Left lung (tissue), 10 donors: ENCODE data around the gene EEF1B2. TPM values are rescaled to one million over a fixed set of nuclear protein-coding genes. Genes with fewer than 3 reads are reported as not detected.

ENCODE experiments used
- ATAC-seq: fragments of 200-7000 bp; cut with Tn5 transposase; one replicate; pipeline ENCODE4 v1.9.1; 2020; ENCODE audit warnings: moderate library complexity
- DNase-seq, 4 donors: peaks; one replicate each; pipeline ENCODE4 v3.0.0-alpha.2; 2013 to 2020
- H3K27ac ChIP-seq, 2 donors: fragments of 200-600 bp; sonication (generic) in 1 of 2; one replicate each; pipeline versions ENCODE4 v1.5.0 to v1.8.0; 2020 to 2021
- H3K27me3 ChIP-seq, 2 donors: fragments of 200-600 bp; sonication (generic) in 1 of 2; one replicate each; pipeline versions ENCODE4 v1.5.0 to v1.8.0; 2020 to 2021
- H3K36me3 ChIP-seq, 2 donors: fragments of 200-600 bp; sonication (generic) in 1 of 2; one replicate each; pipeline versions ENCODE4 v1.5.0 to v1.8.0; 2020 to 2021
- H3K4me1 ChIP-seq, 2 donors: fragments of 200-600 bp; one replicate each; pipeline ENCODE4 v1.8.0; 2021
- H3K4me3 ChIP-seq, 2 donors: fragments of 200-600 bp; sonication (generic) in 1 of 2; one replicate each; pipeline versions ENCODE4 v1.5.0 to v1.8.0; 2020 to 2021; ENCODE audit warnings: mild to moderate bottlenecking in 1 of 2
- H3K9me3 ChIP-seq, 2 donors: fragments of 200-600 bp; sonication (generic) in 1 of 2; one replicate each; pipeline versions ENCODE4 v1.5.0 to v1.8.0; 2020 to 2021
- intact Hi-C, 2 donors: fragments of 100-400 bp; cut with DNase I; formaldehyde crosslinking; loops; one replicate each; pipeline versions ENCODE4 v1.11.2 to v1.14.2; 2022
- polyA plus RNA-seq, 6 donors: library from polyadenylated mRNA; unstranded; fragments of 120-200 nt; gene quantifications; one replicate each; pipeline ENCODE4 v1.2.1, GENCODE V29; 2013; ENCODE audit not compliant: insufficient read length in 6 of 6
- total RNA-seq, 2 donors: library from RNA; stranded (reverse); fragmentation: NEBNext Ultra II Directional; extraction: Animal tissue kit (Norgen Biotek cat#: 25700); gene quantifications; one replicate each; pipeline ENCODE4 v1.2.1, GENCODE V29; 2021
- TF ChIP-seq, protein P1 (sequence below), 2 donors: fragments of 200-600 bp; sonication (generic) in 1 of 2; IDR thresholded peaks; one replicate each; pipeline versions ENCODE4 v1.5.0 to v1.8.0; 2021; ENCODE audit warnings: antibody characterized with exemption in 2 of 2
- donor health status: DM: no; HTN: yes; CAD: no.
- donor health status: DM: no; HTN: no; CAD: no.

EEF1B2 gene
- total and polyA plus RNA-seq, 8 donors, result 396 to 801 (median 692) TPM

DNA sequence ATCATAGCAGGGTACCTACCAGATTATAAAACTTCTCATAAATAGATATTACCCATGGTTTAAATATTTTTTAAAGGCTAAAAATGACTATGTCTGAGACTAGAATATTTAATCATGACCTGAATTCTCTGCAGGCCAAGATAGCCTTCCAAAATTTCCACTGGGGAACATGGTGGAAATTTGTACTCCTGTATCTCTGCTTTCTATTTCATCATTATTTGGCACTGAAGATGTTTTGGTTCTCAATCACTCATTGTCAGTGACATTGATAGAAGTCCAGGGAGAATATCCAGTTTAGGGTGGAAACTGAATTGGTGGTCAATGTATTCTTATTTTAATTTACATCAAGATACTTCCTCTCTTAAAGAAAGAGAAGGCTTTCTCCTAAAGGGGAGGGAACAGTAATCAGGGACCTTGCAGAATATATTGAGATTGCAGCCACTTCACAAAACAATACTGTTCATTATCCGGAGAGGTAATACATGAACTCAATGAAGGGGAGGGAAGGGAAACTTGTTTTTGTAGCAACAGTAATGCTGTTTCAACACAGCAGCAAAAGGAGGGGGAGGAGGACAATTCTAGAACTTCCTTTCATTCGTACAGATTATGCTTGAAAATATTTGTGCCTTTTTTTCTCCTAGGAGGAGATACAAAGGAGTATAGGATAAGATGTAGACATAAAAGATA is 34.1 kb downstream of the EEF1B2 start:
- intact Hi-C loops, result no loop called here
- TF ChIP-seq, protein P1, sequence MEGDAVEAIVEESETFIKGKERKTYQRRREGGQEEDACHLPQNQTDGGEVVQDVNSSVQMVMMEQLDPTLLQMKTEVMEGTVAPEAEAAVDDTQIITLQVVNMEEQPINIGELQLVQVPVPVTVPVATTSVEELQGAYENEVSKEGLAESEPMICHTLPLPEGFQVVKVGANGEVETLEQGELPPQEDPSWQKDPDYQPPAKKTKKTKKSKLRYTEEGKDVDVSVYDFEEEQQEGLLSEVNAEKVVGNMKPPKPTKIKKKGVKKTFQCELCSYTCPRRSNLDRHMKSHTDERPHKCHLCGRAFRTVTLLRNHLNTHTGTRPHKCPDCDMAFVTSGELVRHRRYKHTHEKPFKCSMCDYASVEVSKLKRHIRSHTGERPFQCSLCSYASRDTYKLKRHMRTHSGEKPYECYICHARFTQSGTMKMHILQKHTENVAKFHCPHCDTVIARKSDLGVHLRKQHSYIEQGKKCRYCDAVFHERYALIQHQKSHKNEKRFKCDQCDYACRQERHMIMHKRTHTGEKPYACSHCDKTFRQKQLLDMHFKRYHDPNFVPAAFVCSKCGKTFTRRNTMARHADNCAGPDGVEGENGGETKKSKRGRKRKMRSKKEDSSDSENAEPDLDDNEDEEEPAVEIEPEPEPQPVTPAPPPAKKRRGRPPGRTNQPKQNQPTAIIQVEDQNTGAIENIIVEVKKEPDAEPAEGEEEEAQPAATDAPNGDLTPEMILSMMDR (IDR thresholded peaks at IDR 0.05), result no peak
- Histone ChIP-seq H3K36me3 (no peaks in the 10 kb centered on the region), H3K27ac (no peak overlapping the region), H3K27me3 (peaks cover 0 to 16% of the 10 kb centered on the region in 2 donors), H3K4me3 (no peak overlapping the region), H3K9me3 (no peaks in the 10 kb centered on the region), H3K4me1 (no peaks in the 10 kb centered on the region)
- ATAC-seq, result no peak
- no peak for DNase-seq

- Histone ChIP-seq H3K27me3 (peaks cover 0 to 39% of the 10 kb centered on the region in 2 donors), H3K9me3 (no peaks in the 10 kb centered on the region), H3K27ac (no peak overlapping the region), H3K4me1 (no peaks in the 10 kb centered on the region), H3K36me3 (no peaks in the 10 kb centered on the region), H3K4me3 (no peak overlapping the region)
- no peak for ATAC-seq
- intact Hi-C loops, result no loop called here
- TF ChIP-seq, protein P1 (IDR thresholded peaks at IDR 0.05), result no peak
- no peak for DNase-seq
Measured at GRCh38 chr2:206198677-206199076, 39.0 kb downstream of the EEF1B2 start.

GRCh38 chr2:206201075-206201848 is 41.6 kb downstream of the EEF1B2 start:
- Histone ChIP-seq H3K4me3 (no peak overlapping the region), H3K36me3 (no peaks in the 10 kb centered on the region), H3K27me3 (peaks cover 0 to 34% of the 10 kb centered on the region in 2 donors), H3K4me1 (no peaks in the 10 kb centered on the region), H3K27ac (no peak overlapping the region), H3K9me3 (no peaks in the 10 kb centered on the region)
- TF ChIP-seq, protein P1 (IDR thresholded peaks at IDR 0.05), result no peak
- DNase-seq (no peak), ATAC-seq (no peak)
- intact Hi-C loops, result no loop called here

GRCh38 chr2:206202446-206202845 is 42.8 kb downstream of the EEF1B2 start:
- no peak for ATAC-seq
- Histone ChIP-seq H3K27ac (no peak overlapping the region), H3K4me1 (no peaks in the 10 kb centered on the region), H3K27me3 (peaks cover 0 to 30% of the 10 kb centered on the region in 2 donors), H3K9me3 (no peaks in the 10 kb centered on the region), H3K4me3 (no peak overlapping the region), H3K36me3 (no peaks in the 10 kb centered on the region)
- peak in 1 of 4 donors; percentile 67 for DNase-seq
- intact Hi-C loops, result no loop called here
- TF ChIP-seq, protein P1 (IDR thresholded peaks at IDR 0.05), result no peak

- intact Hi-C loops, result no loop called here
- Histone ChIP-seq H3K4me1 (no peaks in the 10 kb centered on the region), H3K4me3 (no peak overlapping the region), H3K36me3 (no peaks in the 10 kb centered on the region), H3K27me3 (peaks cover 0 to 24% of the 10 kb centered on the region in 2 donors), H3K27ac (no peak overlapping the region), H3K9me3 (no peaks in the 10 kb centered on the region)
- ATAC-seq (no peak), DNase-seq (no peak)
- TF ChIP-seq, protein P1 (IDR thresholded peaks at IDR 0.05), result no peak
Measured at GRCh38 chr2:206203331-206203730, 43.6 kb downstream of the EEF1B2 start.
